Psoas muscle (tissue), 8 donors: ENCODE data around the gene ATP8A1. TPM values are rescaled to one million over a fixed set of nuclear protein-coding genes. Genes with fewer than 3 reads are reported as not detected.
A peak's percentile ranks its signal among the peaks of the same experiment; 100 is the strongest.

Source experiments
- ATAC-seq, 4 donors: fragments of 200-7000 bp; cut with Tn5 transposase; one replicate each; pipeline ENCODE4 v1.9.1; 2020; ENCODE audit warnings: moderate library complexity in 3 of 4, mild to moderate bottlenecking in 2 of 4
- DNase-seq, 2 donors: peaks; one replicate each; pipeline ENCODE4 v3.0.0-alpha.2; 2020
- H3K27ac ChIP-seq: fragments of 200-600 bp; one replicate; pipeline ENCODE4 v1.8.0; 2022
- H3K27me3 ChIP-seq, 3 donors: fragments of 200-600 bp in 1 of 3; one replicate each; pipeline versions ENCODE4 v1.6.1 to v1.8.0; 2013 to 2022; ENCODE audit warnings: low read length in 2 of 3, mild to moderate bottlenecking in 2 of 3, moderate library complexity in 1 of 3; ENCODE audit not compliant: insufficient read depth in 3 of 3
- H3K36me3 ChIP-seq, 2 donors: fragments of 200-600 bp in 1 of 2; one replicate each; pipeline versions ENCODE4 v1.6.1 to v1.8.0; 2013 to 2022; ENCODE audit warnings: low read depth in 1 of 2, mild to moderate bottlenecking in 1 of 2, moderate library complexity in 1 of 2; ENCODE audit not compliant: insufficient read depth in 1 of 2
- H3K4me1 ChIP-seq: fragments of 200-600 bp; one replicate; pipeline ENCODE4 v1.8.0; 2022
- H3K4me3 ChIP-seq: fragments of 200-600 bp; one replicate; pipeline ENCODE4 v1.8.0; 2022; ENCODE audit warnings: mild to moderate bottlenecking
- H3K9me3 ChIP-seq: fragments of 200-600 bp; one replicate; pipeline ENCODE4 v1.8.0; 2022
- CTCF ChIP-seq: fragments of 200-600 bp; IDR thresholded peaks from one replicate; pipeline ENCODE4 v1.8.0; 2022; ENCODE audit warnings: antibody characterized with exemption
- WGBS, 3 donors: extraction: QIAGEN DNeasy Blood & Tissue Kit; methylation state at CpG; one replicate each; pipeline versions ENCODE4 v1.1.6 to v1.1.7; 2013; 5-methylcytosine and 5-hydroxymethylcytosine counted together
- intact Hi-C, 2 donors: fragments of 100-400 bp; cut with DNase I; formaldehyde crosslinking; loops; one replicate each; pipeline versions ENCODE4 v1.11.0 to v1.14.2; 2022
- polyA plus RNA-seq, 3 donors: library from polyadenylated mRNA; stranded (reverse); fragments of 200-250 nt; gene quantifications; one replicate each; pipeline ENCODE4 v1.2.3, GENCODE V29; 2013
- total RNA-seq, 4 donors: library from RNA; stranded (reverse); fragmentation: NEBNext Ultra II Directional in 2 of 4; extraction: Animal tissue kit (Norgen Biotek cat#: 25700) in 2 of 4; gene quantifications; one replicate each; pipeline versions ENCODE4 v1.2.1 to v1.2.4, GENCODE V29; 2021 to 2023
- donor health status: healthy with polysubstance abuse.
- donor health status: DM: no; HTN: no; CAD: no; lungs with moderate emphysema.
- donor health status: Bipolar disorder and iron deficiency.
- donor health status: healthy.
- donor health status: DM: yes; HTN: yes; CAD: no.
- donor health status: DM: no; HTN: no; CAD: no.
- donor health status: DM: no; HTN: no; CAD: no.
- donor health status: DM: yes; HTN: yes; CAD: no.

Gene ATP8A1
- total and polyA plus RNA-seq, 7 donors: 2.2 to 26.5 (median 14.7) TPM

GRCh38 chr4:42562016-42562415 is 94.9 kb downstream of the ATP8A1 start:
- Histone ChIP-seq H3K9me3 (no peaks in the 10 kb centered on the region), H3K4me3 (no peak overlapping the region), H3K4me1 (peaks cover 14% of the 10 kb centered on the region), H3K27me3 (no peaks in the 10 kb centered on the region), H3K36me3 (no peaks in the 10 kb centered on the region), H3K27ac (peak overlapping the region; percentile 63)
- no peak for TF ChIP-seq CTCF
- 27 to 40% (median 35%) methylated on average over 5 of the region's 5 CpGs for WGBS, 3 donors
- peak; percentile 90 to 96 (median 95) for ATAC-seq
- intact Hi-C loops: no loop called here
- peak; percentile 21 to 55 for DNase-seq

- intact Hi-C loops: no loop called here
- no peak overlapping the region for H3K27ac ChIP-seq
- 95 to 97% (median 96%) methylated on average over 11 of the region's 11 CpGs for WGBS, 3 donors
These were observed 95.9 kb downstream of the ATP8A1 start for GRCh38 chr4:42561031-42561430.

GRCh38 chr4:42560467-42560861 is 96.4 kb downstream of the ATP8A1 start:
- intact Hi-C loops: no loop called here
- Histone ChIP-seq H3K27ac (no peak overlapping the region), H3K27me3 (no peaks in the 10 kb centered on the region), H3K36me3 (no peaks in the 10 kb centered on the region), H3K9me3 (no peaks in the 10 kb centered on the region), H3K4me1 (peaks cover 14% of the 10 kb centered on the region), H3K4me3 (no peak overlapping the region)
- WGBS, 3 donors: 93 to 94% (median 93%) methylated on average over 3 of the region's 3 CpGs
- TF ChIP-seq CTCF: no peak
- ATAC-seq (no peak), DNase-seq (no peak)

More at GRCh38 chr4:42561031-42561430, 95.9 kb downstream of the ATP8A1 start:
- Histone ChIP-seq H3K9me3 (no peaks in the 10 kb centered on the region), H3K36me3 (no peaks in the 10 kb centered on the region), H3K27me3 (no peaks in the 10 kb centered on the region), H3K4me1 (peaks cover 14% of the 10 kb centered on the region), H3K4me3 (no peak overlapping the region)
- ATAC-seq (no peak), DNase-seq (no peak)
- no peak for TF ChIP-seq CTCF

GRCh38 chr4:42558156-42558555 is 98.7 kb downstream of the ATP8A1 start:
- peaks cover 17% of the 10 kb centered on the region for H3K4me1 ChIP-seq
- 40 to 71% (median 48%) methylated on average over 1 of the region's 1 CpG for WGBS, 3 donors
- no peaks in the 10 kb centered on the region for H3K36me3 ChIP-seq
- ATAC-seq (no peak), DNase-seq (no peak)
- TF ChIP-seq CTCF: no peak
- H3K9me3 ChIP-seq: no peaks in the 10 kb centered on the region
- no peak overlapping the region for H3K4me3 ChIP-seq
- H3K27ac ChIP-seq: no peak overlapping the region
- no peaks in the 10 kb centered on the region for H3K27me3 ChIP-seq
- intact Hi-C loops: loop anchor here in 1 of 2 donors (5.0 kb wide), 1 partner anchor 1224 kb away; no protein-coding TSS in a partner anchor

- no peak for DNase-seq
- ATAC-seq: no peak
- intact Hi-C loops: loop anchor here in 1 of 2 donors (5.0 kb wide), 1 partner anchor 1226 kb away; no protein-coding TSS in a partner anchor
These were observed 101.1 kb downstream of the ATP8A1 start for GRCh38 chr4:42555828-42556227.

More at GRCh38 chr4:42555828-42556227, 101.1 kb downstream of the ATP8A1 start:
- Histone ChIP-seq H3K27me3 (no peaks in the 10 kb centered on the region), H3K9me3 (no peaks in the 10 kb centered on the region), H3K4me1 (peaks cover 4% of the 10 kb centered on the region), H3K27ac (no peak overlapping the region), H3K36me3 (peaks cover 0 to 15% of the 10 kb centered on the region in 2 donors), H3K4me3 (no peak overlapping the region)
- TF ChIP-seq CTCF: no peak
